Stimulated activated CD4-positive, alpha-beta T cell treated with anti-CD3 and anti-CD28 coated beads, Interleukin-15, amount 100 ng/mL, for 24 hours (primary cell): ENCODE results near the gene ZNF296.
"Not testable (repeated sequence)": the region's sequence is repeated elsewhere in the genome, so short reads cannot be mapped to it uniquely, and the experiment has no call there.

ENCODE experiments used
- DNase-seq: peaks from one replicate; pipeline ENCODE4 v3.0.0-alpha.2; 2020

Gene ZNF296

GRCh38 chr19:45076029-45076850, at the start of gene ZNF296:
Gene ZNF296 (minus strand): TSS chr19:45076478. CDS start chr19:45076373, 105 bp downstream.
- DNase-seq: peak; percentile 91

DNA sequence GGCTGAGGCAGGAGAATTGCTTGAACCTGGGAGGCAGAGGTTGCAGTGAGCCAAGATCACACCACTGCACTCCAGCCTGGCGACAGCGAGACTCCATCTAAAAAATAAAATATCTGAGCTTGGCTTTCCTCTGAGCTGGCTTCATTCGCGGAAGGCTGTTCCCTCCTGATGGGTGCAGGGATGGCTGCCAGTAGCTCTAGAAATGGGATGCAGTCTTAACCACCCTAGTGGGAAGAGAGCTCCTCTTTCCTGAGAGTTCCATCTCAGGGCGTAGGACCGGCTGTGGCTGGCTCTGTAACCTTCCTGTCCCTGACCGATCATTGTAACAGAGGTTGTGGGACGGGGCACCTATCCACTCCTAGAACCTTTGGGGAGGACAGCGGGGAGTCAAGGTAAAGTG, 49.1 kb upstream of the ZNF296 start:
- DNase-seq: no peak

DNA sequence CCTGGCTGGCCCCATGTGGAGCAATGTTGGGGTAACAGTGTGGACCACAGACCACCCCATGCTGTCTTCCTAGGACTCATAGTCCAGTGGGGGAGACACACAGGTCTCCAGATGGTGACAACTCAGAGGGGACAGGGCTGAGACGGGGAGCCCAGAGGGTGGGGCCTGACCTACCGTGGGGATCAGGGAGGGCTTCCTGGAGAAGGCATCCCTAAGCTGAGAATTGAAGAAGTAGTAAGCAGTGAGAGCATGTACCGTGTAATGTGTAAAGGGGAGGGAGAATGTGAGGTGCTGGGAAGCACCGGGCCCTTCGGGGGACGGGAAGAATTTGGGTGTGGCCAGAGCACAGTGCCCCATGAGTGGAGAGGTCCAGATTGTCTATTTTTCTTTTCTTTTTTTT, 47.7 kb upstream of the ZNF296 start:
- no peak for DNase-seq

GRCh38 chr19:45123440-45123850, 47.2 kb upstream of the ZNF296 start:
- DNase-seq: no peak

DNA sequence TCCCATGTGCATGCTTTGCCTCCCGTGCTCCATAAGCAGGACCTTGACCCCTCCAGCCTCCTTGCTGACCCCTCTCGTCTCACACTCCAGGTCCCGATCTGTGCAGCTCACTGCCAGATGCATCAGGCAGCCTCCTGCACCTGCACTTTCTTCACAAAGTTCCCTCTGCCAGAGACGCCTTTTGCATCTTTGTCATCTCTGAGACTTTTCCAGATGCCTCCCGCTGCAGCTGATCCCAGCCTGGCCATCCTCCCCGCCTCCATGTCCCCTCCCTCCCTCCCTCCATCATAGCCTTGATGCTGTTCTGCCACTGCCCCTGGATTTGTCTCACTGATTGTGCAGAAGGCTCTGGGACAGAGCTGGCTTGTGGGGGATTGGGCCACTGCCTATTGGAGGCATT, 46.6 kb upstream of the ZNF296 start:
- DNase-seq: no peak

GRCh38 chr19:45121827-45122345, 45.6 kb upstream of the ZNF296 start:
- DNase-seq: no peak

DNA sequence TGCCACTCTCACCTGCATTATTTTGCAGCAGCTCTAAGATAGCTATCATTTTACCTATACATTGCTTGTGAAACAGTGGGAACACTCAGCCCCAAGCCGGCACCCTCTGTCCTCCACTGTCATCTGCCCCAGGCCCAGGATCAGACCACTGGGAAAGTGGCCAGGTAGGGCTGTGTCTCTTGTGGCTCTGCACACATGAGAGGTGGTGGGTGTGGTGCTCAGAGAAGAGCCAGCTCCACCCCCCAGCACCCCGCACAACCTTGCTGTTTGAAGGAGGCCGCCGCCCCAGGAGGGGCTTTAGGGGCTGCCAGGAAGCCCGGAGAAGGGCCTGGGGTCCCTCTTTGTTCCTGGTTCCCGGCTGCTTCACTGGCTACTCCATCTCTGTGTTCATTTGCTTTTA, 43.3 kb upstream of the ZNF296 start:
- no peak for DNase-seq

- not testable (repeated sequence) for DNase-seq
Measured at GRCh38 chr19:45118591-45119355, 42.5 kb upstream of the ZNF296 start.

GRCh38 chr19:45118106-45118505, 41.8 kb upstream of the ZNF296 start:
- no peak for DNase-seq

- DNase-seq: peak; percentile 14
Measured at GRCh38 chr19:45117671-45118070, 41.4 kb upstream of the ZNF296 start.

- peak; percentile 85 for DNase-seq
Measured at GRCh38 chr19:45117167-45117594, 40.9 kb upstream of the ZNF296 start.

DNA sequence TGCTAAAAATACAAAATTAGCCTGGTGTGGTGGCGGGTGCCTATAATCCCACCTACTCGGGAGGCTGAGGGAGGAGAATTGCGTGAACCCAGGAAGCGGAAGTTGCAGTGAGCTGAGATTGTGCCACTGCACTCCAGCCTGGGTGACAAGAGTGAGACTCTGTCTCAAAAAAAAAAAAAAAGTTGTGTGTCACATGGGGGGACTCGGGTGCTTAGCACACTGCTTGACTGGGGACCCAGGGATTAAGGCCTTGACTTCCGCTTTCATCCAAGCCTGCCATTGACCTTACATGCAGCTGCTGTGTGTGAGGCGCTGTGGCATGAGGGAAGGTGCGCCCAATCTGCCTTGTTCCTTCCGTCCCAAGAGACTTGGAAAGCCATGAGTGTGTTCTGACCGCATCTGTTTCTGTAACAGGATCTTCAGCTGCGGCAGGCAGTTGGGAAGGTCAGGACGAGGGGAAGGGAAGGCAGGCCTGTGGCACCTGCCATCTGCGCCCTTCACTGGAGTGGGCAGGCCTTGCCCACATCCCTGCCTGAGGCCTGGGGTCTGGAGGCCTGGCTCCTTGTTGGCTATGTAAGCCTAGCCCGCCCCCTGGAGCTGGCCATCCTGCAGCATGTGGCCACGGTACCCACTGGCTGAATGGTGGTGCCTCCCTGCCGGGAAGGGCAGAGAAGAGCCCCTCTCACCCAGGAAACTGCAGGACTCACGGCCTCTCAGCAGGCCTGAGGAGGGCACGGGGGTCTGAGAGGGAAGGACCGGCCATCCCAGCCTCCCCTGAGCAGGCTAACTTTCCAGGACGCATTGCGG, 39.7 kb upstream of the ZNF296 start:
- DNase-seq: no peak

DNA sequence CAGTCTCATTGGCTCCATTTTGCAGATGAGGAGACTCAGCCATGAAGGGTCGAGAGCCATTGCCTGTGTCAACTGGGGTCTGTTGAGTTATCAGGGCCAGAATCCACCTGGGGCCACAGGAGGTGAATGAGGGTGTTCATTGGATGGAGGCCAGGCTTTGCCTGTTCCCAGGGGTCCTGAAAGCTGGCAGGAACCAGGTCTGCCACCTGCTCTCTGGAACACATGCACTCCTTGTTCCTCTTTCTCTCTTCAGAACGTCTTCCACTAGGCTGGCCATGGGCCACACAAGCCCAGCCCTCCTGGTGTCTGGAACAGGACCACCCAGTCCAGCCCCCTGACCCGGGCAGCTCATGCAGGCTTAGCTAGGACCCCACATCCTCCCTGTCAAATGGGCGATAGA, 37.8 kb upstream of the ZNF296 start:
- no peak for DNase-seq

- DNase-seq: no peak
Measured at GRCh38 chr19:45113628-45114027, 37.4 kb upstream of the ZNF296 start.

DNA sequence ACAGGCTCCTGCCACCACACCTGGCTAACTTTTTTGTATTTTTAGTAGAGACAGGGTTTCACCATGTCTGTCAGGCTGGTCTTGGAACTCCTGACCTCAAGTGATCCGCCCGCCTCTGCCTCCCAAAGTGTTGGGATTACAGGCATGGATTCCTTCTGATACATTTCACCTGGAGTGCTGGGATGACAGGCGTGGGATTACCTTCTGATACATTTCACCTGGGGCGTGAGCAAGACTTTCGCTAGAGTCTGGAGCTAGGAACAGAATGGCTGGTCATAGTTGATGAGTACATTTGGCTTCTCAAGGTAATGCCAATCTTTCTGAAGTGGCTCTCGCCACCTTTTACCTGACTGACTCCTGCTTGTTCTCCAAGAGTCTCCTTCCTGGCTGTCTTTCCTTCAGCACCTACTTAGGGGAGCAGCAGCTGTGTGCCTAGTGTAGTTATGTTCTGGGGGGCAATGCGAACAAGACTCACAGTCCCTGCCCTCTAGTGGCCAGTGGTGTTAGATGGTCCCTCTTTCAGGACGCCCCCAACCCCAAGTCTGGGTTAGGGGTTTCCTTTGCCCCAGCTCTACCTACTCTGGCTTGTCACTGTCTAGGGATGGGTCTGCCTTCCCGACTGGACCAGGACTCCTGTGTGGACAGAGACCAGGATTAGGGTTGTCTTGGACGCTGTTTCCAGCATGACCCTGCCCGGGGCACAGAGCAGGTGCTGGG, 36.0 kb upstream of the ZNF296 start:
- DNase-seq: no peak

GRCh38 chr19:45110851-45111266, 34.6 kb upstream of the ZNF296 start:
- DNase-seq: no peak

DNA sequence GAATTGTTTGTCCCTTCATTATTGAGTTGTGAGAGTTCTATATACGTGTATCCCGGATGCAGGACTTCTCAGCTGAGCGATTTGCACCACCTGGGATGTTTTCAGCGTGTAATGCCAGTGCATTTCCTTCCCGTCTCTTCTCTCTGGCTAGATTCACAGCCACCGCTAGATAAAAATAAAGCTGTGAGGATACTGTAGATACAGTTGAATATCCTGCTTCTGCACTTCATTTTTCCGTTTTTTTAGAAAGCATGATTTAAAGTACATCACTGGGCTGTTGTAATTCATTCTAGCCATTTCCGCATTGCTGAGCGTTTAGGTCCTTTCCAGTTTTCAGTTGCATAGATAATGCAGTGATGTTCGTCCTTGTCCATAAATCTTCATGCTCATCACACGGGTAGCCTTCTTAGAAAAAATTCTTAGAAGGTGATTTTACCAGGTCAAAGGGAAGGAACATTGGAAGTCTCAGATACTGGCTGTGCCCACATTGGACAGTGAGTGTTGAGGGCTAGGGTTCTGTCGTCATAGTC, 31.4 kb upstream of the ZNF296 start:
- no peak for DNase-seq

DNA sequence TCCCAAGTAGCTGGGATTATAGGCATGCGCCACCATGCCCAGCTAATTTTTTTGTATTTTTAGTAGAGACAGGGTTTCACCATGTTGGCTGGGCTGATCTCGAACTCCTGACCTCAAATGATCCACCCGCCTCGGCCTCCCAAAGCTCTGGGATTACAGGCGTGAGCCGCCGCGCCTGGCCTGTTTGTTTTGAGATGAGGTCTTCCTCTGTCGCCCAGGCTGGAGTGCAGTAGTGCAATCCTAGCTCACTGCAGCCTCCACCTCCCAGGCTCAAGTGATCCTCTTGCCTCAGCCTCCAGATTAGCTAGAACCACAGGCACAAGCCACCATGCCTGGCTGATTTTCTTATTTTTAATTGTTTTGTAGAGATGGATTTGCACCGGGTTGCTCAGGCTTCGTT, 30.1 kb upstream of the ZNF296 start:
- DNase-seq: not testable (repeated sequence)

GRCh38 chr19:45104658-45105349, 28.5 kb upstream of the ZNF296 start:
- DNase-seq: no peak

- no peak for DNase-seq
Measured at GRCh38 chr19:45103508-45104319, 27.4 kb upstream of the ZNF296 start.

- no peak for DNase-seq
Measured at GRCh38 chr19:45103156-45103507, 26.9 kb upstream of the ZNF296 start.
